Activated CD8-positive, alpha-beta memory T cell treated with anti-CD3 and anti-CD28 coated beads for 48 hours (primary cell): ENCODE results near the gene SYCP3.
"Not testable (repeated sequence)": the region's sequence is repeated elsewhere in the genome, so short reads cannot be mapped to it uniquely, and the experiment has no call there.

Source experiments
- DNase-seq, 3 experiments: peaks; one replicate each; pipeline ENCODE4 v3.0.0-alpha.2; 2020; ENCODE audit warnings: low read depth in 2 of 3, low spot score in 2 of 3

Gene SYCP3

DNA sequence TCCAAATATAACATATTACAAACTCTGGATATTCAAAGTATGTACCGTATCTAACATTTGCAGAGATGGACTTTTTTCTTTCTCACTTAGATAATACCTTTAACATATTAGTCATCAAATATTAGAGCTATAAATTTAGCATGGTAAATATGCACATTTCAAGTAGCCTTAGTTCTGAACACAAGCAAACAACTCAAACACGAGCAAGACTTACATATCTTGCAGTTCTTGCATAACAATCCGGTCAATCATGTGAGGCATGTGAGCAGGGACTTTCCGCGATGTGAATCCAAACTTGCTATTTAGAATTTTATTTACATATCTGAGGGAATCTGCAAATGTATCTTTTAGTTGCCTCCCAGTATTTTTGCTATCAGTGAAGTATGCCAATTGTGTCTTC is 22.1 kb upstream of the SYCP3 start:
- DNase-seq, result no peak

- no peak for DNase-seq
These were observed 20.3 kb upstream of the SYCP3 start for GRCh38 chr12:101759396-101760047.

DNA sequence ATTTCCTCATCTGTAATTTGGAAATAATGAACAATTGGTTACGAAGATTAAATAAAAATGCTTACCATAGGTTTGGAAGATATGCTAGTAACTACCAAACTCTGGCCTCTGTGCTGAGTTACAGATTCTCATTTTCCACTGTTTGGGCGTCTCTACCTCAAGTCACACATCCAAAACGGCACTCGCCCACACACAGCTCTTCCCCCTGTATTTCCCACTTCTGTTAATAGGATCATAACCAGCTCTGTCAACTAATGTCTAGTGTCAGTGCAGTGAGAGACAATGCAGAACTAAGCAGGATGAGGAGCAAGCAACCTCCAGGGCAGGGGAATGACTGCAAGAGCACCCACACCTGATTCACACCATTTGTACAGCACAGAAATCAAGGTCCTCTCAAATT is 10.9 kb upstream of the SYCP3 start:
- DNase-seq, result no peak

DNA sequence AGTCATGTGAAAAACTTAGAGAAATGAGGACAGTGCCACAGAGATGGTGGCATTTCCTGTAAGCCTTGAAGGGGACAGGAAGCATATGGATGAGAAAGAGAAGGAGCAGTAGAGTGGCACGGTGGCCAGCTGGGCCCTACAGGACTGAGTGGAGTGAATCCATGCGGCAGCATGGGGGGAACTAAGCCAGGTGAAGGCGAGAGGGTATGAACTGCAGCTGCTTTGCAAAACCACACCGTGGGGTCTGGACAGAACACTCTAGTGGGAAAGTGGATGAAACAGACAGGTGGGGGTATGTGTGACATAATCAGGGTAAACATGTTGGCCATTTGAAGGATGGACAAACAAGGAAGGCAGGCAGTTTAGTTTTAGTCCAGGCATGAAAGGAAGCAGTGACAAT is 10.4 kb upstream of the SYCP3 start:
- no peak for DNase-seq

DNA sequence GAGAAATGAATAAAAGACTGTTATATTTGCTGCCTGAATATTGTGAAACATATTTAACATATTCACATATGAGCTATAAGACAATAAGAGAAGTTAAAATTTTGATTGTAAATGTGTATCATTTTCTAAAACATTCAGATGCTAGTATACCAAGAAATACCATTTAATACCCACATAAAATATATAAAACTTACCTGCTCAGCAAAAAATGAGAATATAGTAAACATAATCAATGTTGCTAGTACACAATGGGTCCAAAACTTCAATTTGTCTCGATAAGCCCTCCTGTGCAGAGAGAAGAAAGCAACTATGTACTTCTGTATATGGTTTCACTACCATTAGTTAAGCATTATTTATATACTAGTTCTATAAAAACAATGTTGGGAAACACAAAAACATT is 9.6 kb upstream of the SYCP3 start:
- no peak for DNase-seq

DNA sequence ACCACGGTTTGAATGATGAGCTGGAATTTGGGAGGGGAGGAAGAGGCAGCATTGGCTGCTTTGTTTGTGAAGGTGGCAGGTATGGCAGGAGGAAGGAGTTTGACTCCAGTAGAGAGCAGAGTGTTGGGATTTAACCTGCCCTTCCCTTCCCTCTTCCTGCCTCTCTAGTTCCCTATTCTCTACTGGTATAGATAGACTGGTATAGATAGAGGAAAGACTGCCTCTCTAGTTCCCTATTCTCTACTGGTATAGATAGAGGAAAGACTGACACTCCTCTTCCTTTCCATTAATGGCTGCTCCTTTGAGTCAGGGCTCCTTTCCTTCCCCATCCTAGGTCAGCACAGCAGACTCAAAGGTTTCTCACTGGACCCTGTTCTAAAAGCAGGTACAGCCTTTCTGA is 8.4 kb upstream of the SYCP3 start:
- no peak for DNase-seq

DNA sequence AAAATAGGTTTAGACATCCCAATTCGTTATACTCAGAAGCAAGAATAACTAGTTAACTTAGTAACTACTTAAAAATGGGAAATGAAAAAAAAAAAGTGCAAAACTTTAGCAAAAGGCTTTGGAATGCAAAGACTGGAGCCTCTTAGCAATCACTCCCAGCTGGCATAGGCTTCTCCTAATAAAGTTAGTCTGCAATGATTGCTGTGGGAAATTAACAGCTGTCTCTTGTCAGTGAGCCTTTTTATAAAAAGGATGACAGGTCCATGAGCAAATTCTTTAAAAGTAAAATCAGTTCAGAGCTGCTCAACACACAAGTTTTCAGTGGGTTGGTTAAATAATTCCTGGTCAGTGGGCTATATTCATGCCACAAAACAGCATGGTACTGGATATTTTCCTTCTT is 7.4 kb upstream of the SYCP3 start:
- DNase-seq, result no peak

- DNase-seq, result no peak
These were observed 6.9 kb upstream of the SYCP3 start for GRCh38 chr12:101746196-101746595.

- no peak for DNase-seq
These were observed 6.2 kb upstream of the SYCP3 start for GRCh38 chr12:101745481-101745880.

- no peak for DNase-seq
These were observed 4.6 kb upstream of the SYCP3 start for GRCh38 chr12:101743724-101744472.

DNA sequence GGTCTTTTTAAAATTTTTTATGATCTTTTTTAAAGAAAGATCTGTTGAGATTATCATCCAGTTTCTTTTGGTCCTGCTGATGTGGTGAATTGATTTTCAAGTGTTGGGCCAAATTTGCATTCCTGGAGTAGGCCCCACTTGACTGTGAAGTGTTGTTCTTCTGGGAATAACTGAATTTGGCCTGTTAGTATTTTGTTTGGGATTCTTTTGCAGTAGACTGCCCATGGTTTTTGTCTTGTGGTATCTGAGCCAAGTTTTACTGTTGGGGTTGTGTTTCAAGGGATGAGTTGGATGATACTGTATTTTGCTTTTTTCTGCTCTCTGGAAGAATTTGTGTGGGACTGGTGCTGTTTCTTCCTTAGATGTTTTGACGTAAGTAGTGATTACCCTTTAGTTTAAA is 4.0 kb upstream of the SYCP3 start:
- no peak for DNase-seq

DNA sequence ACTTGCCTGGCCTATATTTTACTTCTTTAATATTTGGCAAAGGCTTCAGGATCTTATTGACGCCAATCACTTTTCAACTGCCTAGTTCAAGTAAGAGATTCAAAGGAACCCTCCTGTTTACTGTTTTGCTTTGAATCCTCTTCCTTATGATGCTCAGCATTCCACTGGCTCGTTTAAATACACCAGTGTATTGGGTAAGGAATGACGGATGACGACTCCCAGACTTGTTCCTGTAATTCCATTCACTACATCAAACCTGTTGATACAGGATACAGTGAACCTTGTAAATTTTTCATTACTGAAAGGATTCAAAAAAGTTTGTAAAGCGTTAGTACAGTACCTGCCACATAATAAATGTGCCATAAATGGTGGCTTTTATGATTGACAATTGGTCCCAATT is 1.7 kb upstream of the SYCP3 start:
- DNase-seq, result no peak

- no peak for DNase-seq
These were observed 1.3 kb upstream of the SYCP3 start for GRCh38 chr12:101740566-101740965.

DNA sequence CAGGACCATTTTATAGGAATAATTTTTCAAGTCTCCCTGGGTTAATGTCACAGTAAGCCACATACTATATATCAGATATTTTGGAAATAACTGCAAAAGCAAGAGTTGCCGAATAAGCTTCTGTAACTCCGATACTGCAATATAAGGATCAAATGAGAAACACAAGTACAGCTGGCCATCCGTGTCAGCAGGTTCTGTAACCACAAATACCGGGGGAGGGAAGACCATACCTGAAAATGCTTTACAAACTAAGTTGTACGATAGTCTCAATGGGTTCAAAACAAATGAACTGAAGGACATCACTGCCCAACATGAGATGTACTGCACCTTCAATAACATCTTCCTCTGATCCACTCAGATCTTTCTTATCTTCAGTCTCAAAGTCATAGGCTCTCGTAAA is 1.8 kb downstream of the SYCP3 start:
- no peak for DNase-seq

- DNase-seq, result not testable (repeated sequence)
These were observed 4.8 kb downstream of the SYCP3 start for GRCh38 chr12:101734482-101734881.

DNA sequence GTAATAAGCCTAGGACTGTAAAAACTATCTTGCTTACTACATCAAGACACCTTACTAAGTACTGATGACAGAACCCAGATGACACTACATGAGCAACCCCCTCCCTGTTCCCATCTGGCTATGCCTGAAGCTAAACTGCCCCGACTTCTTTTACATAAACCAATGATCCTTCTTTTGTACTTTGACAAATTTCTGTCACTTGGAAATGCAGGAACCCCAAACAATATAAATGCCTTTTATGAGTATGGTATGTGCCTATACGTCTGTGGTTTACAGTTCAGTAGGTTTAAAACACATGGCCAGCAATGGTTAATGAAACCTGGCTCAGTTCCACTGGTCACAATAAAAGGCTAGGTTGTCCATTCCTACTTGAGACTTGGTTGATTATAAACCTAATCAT is 6.1 kb downstream of the SYCP3 start:
- no peak for DNase-seq

DNA sequence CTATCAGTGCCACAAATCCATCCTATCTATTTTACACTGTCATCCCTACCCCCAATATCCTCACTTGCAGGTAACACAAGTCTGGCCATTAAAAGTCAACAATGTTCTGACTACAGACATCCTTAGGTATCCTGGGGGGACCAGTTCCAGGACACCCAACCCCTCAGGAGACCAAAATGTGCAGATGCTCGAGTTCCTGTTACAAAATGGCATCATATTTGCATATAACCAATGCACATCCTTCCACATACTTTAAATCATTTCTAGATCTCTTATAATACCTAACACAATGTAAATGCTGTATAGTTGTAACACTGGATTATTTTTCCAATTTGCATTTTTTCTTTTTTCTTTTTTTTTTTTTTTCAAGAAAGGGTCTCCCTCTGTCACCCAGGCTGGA is 6.9 kb downstream of the SYCP3 start:
- no peak for DNase-seq

DNA sequence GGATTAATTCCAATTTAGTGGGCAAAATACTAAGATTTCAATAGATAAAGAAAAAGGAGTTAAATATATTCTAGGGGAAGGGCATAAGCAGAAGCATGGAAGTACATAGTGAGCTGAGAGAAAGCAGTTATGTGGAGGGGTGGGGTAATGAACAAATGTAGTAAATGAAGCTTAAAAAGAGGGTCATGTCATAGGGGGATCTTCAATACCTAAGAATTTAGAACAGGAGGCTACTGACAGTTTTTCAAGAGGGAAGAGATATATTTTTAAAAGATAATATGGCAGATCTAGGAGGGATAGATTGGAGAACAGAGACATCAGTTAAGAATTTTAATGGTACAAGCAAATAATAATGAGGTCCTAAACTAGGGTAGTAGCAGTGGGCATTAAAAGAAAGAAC is 9.4 kb downstream of the SYCP3 start:
- DNase-seq, result no peak

DNA sequence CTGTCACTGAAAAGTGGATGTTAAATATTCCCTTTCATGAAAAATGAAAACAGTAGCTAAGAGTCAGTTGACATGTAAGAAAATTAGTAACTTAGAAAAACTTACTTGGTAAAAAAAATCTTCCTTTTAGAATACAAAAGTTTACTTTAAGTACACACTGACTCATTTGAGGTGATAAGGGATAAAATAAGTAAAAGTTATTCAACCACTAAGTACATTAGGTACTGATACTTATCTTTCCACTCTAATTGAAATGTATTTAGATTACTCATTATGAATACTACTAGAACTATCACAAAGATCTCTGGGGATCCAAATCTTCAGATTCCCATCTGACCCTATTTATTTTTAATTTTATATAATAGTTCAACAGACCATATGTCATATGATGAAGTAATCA is 12.2 kb downstream of the SYCP3 start:
- DNase-seq, result no peak

GRCh38 chr12:101722392-101722791 is 16.9 kb downstream of the SYCP3 start:
- DNase-seq, result no peak

- no peak for DNase-seq
These were observed 19.1 kb downstream of the SYCP3 start for GRCh38 chr12:101720118-101720517.

- no peak for DNase-seq
These were observed 19.7 kb downstream of the SYCP3 start for GRCh38 chr12:101719566-101719965.

DNA sequence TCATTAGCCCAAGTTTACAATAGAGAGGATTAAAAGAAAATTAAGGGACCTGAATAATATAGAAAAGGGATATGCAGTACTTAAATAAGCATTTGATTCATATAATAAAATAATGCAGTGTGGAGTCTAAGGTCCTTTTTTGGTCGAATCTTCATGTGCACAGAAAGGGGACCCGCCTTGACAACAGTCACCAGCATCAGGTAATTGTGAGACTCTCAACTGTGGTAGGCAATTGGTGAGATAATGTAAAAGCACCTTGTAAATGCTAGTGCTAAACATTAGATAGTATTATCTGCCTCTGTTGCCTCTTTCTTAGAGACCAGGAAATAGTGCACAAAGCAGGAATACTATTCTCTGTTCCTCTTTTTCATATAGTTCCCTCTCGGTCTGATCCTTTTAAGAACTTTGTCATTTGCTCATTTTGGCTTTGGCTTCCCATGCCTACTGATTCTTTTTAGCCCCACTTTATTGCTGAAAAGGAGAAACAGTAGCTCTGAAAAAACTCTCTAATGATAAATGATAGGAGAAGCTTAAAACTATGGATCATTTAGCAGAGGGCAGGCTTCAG is 24.3 kb downstream of the SYCP3 start:
- no peak for DNase-seq
